HL-60/S4 (cell line): ENCODE data around the gene UMAD1.

Experiments
- in situ Hi-C: fragments of 300-500 bp; cut with MboI; formaldehyde crosslinking; loops from 2 replicates; pipeline ENCODE4 v1.14.3; 2022; ENCODE audit warnings: low sequenced_read_pairs

UMAD1 gene

GRCh38 chr7:7869651-7870050 lies 229.1 kb downstream of the UMAD1 start:
- in situ Hi-C loops = no loop called here

GRCh38 chr7:7870555-7870954 lies 230.0 kb downstream of the UMAD1 start:
- in situ Hi-C loops = no loop called here

GRCh38 chr7:7876419-7876818 lies 235.9 kb downstream of the UMAD1 start:
- in situ Hi-C loops = no loop called here

GRCh38 chr7:7881581-7881980 lies 241.0 kb downstream of the UMAD1 start:
- in situ Hi-C loops = no loop called here

- in situ Hi-C loops = no loop called here
These were observed 242.3 kb downstream of the UMAD1 start for GRCh38 chr7:7882888-7883287.

GRCh38 chr7:7883394-7883793 lies 242.8 kb downstream of the UMAD1 start:
- in situ Hi-C loops = no loop called here

- in situ Hi-C loops = no loop called here
These were observed 244.3 kb downstream of the UMAD1 start for GRCh38 chr7:7884855-7885254.

GRCh38 chr7:7889791-7890568 lies 249.4 kb downstream of the UMAD1 start:
- in situ Hi-C loops = no loop called here

- in situ Hi-C loops = no loop called here
These were observed 254.6 kb downstream of the UMAD1 start for GRCh38 chr7:7895004-7895650.

- in situ Hi-C loops = no loop called here
These were observed 255.2 kb downstream of the UMAD1 start for GRCh38 chr7:7895754-7896153.

GRCh38 chr7:7897509-7897908 lies 257.0 kb downstream of the UMAD1 start:
- in situ Hi-C loops = no loop called here

GRCh38 chr7:7897949-7898515 lies 257.5 kb downstream of the UMAD1 start:
- in situ Hi-C loops = no loop called here

GRCh38 chr7:7902845-7903244 lies 262.3 kb downstream of the UMAD1 start:
- in situ Hi-C loops = no loop called here

GRCh38 chr7:7907306-7907705 lies 266.8 kb downstream of the UMAD1 start:
- in situ Hi-C loops = no loop called here

- in situ Hi-C loops = no loop called here
These were observed 268.1 kb downstream of the UMAD1 start for GRCh38 chr7:7908622-7909145.

GRCh38 chr7:7909376-7909775 lies 268.8 kb downstream of the UMAD1 start:
- in situ Hi-C loops = no loop called here

GRCh38 chr7:7911369-7912123 lies 271.0 kb downstream of the UMAD1 start:
- in situ Hi-C loops = no loop called here

- in situ Hi-C loops = no loop called here
These were observed 272.4 kb downstream of the UMAD1 start for GRCh38 chr7:7912937-7913336.

- in situ Hi-C loops = no loop called here
These were observed 273.0 kb downstream of the UMAD1 start for GRCh38 chr7:7913504-7913903.

GRCh38 chr7:7914547-7914946 lies 274.0 kb downstream of the UMAD1 start:
- in situ Hi-C loops = no loop called here

- in situ Hi-C loops = no loop called here
These were observed 275.5 kb downstream of the UMAD1 start for GRCh38 chr7:7916064-7916463.
